22Rv1 (cell line): Measurements from ENCODE around the gene CERT1.

Source experiments
- CTCF ChIP-seq: fragments of 450-650 bp; IDR thresholded peaks from 2 replicates; pipeline ENCODE4 v1.5.1; 2017; ENCODE audit warnings: mild to moderate bottlenecking
- ZFX ChIP-seq: fragments of 450-650 bp; IDR thresholded peaks from 2 replicates; pipeline ENCODE4 v1.6.1; 2017; ENCODE audit warnings: antibody characterized with exemption, borderline replicate concordance

- TF ChIP-seq CTCF (0 out of 2 replicates have a peak, but pooled peaks have one; percentile 7), ZFX (no peak)
Observed at GRCh38 chr5:75331095-75332090, 180.0 kb downstream of the CERT1 start.
